OCI-LY3 (cell line): ENCODE results near the gene HTR3E.

Experiments used
- CTCF ChIP-seq: fragments of 200-600, 300-600 bp; sonication (generic); IDR thresholded peaks from 2 replicates; pipeline ENCODE4 v1.5.1; 2014; ENCODE audit warnings: antibody characterized with exemption, low read length, low read depth
- EZH2phosphoT487 ChIP-seq: fragments of 200-600 bp; shearing (Covaris generic); IDR thresholded peaks from 2 replicates; pipeline ENCODE4 v1.6.1; 2018; ENCODE audit warnings: antibody characterized with exemption, mixed run types, low read depth

- TF ChIP-seq CTCF: no peak
- TF ChIP-seq EZH2phosphoT487: no peak
Measured at GRCh38 chr3:184068344-184068743, 28.5 kb upstream of the HTR3E start.
